DMS79 (cell line): Measurements from ENCODE around the gene PTH2R.
"Not testable (repeated sequence)": the region's sequence is repeated elsewhere in the genome, so short reads cannot be mapped to it uniquely, and the experiment has no call there.

ENCODE experiments used
- DNase-seq: peaks from one replicate; lab custom pipeline; 2025; lab: John Stamatoyannopoulos, UW

PTH2R gene

GRCh38 chr2:208389940-208390339, 16.7 kb upstream of the PTH2R start:
- no peak for DNase-seq

GRCh38 chr2:208392300-208392699, 14.3 kb upstream of the PTH2R start:
- DNase-seq, result no peak

GRCh38 chr2:208396796-208397195, 9.8 kb upstream of the PTH2R start:
- not testable (repeated sequence) for DNase-seq

- DNase-seq, result no peak
Measured at GRCh38 chr2:208399201-208399600, 7.4 kb upstream of the PTH2R start.

- no peak for DNase-seq
Measured at GRCh38 chr2:208407667-208408066, 1.1 kb downstream of the PTH2R start.

- DNase-seq, result no peak
Measured at GRCh38 chr2:208413931-208414330, 7.3 kb downstream of the PTH2R start.

- DNase-seq, result no peak
Measured at GRCh38 chr2:208415255-208415654, 8.7 kb downstream of the PTH2R start.

GRCh38 chr2:208415897-208416296, 9.3 kb downstream of the PTH2R start:
- DNase-seq, result no peak

GRCh38 chr2:208426412-208427045, 19.9 kb downstream of the PTH2R start:
- DNase-seq, result no peak

GRCh38 chr2:208437755-208438154, 31.2 kb downstream of the PTH2R start:
- DNase-seq, result no peak

GRCh38 chr2:208440716-208441115, 34.1 kb downstream of the PTH2R start:
- no peak for DNase-seq

- no peak for DNase-seq
Measured at GRCh38 chr2:208441951-208442350, 35.4 kb downstream of the PTH2R start.

GRCh38 chr2:208447447-208447846, 40.9 kb downstream of the PTH2R start:
- DNase-seq, result not testable (repeated sequence)

- DNase-seq, result no peak
Measured at GRCh38 chr2:208451061-208451460, 44.5 kb downstream of the PTH2R start.

- no peak for DNase-seq
Measured at GRCh38 chr2:208454861-208455260, 48.3 kb downstream of the PTH2R start.

- no peak for DNase-seq
Measured at GRCh38 chr2:208463721-208464120, 57.1 kb downstream of the PTH2R start.

- DNase-seq, result no peak
Measured at GRCh38 chr2:208464205-208464604, 57.6 kb downstream of the PTH2R start.

GRCh38 chr2:208466151-208466919, 59.7 kb downstream of the PTH2R start:
- DNase-seq, result peak; percentile 3

GRCh38 chr2:208466920-208467298, 60.3 kb downstream of the PTH2R start:
- DNase-seq, result no peak

- no peak for DNase-seq
Measured at GRCh38 chr2:208467564-208467963, 61.0 kb downstream of the PTH2R start.

- no peak for DNase-seq
Measured at GRCh38 chr2:208477741-208478140, 71.1 kb downstream of the PTH2R start.

GRCh38 chr2:208479342-208479741, 72.8 kb downstream of the PTH2R start:
- DNase-seq, result no peak

- DNase-seq, result not testable (repeated sequence)
Measured at GRCh38 chr2:208481945-208482344, 75.4 kb downstream of the PTH2R start.
